Peyer's patch (tissue), 4 donors: ENCODE results near the gene KDM4C. TPM values are rescaled to one million over a fixed set of nuclear protein-coding genes. Genes with fewer than 3 reads are reported as not detected.
"Not testable (repeated sequence)": the region's sequence is repeated elsewhere in the genome, so short reads cannot be mapped to it uniquely, and the experiment has no call there.

Source experiments
- DNase-seq, 3 donors: peaks; one replicate each; pipeline ENCODE4 v3.0.0-alpha.2; 2017 to 2019
- H3K27ac ChIP-seq, 4 donors: fragments of 200-600 bp; sonication (generic); one replicate each; pipeline ENCODE4 v1.5.1; 2016 to 2019
- H3K27me3 ChIP-seq, 2 donors: fragments of 200-600 bp; sonication (generic); one replicate each; pipeline ENCODE4 v1.5.1; 2019
- H3K36me3 ChIP-seq, 3 donors: fragments of 200-600 bp; sonication (generic); one replicate each; pipeline ENCODE4 v1.5.1; 2016 to 2019
- H3K4me1 ChIP-seq, 4 donors: fragments of 200-600 bp; sonication (generic); one replicate each; pipeline ENCODE4 v1.5.1; 2016 to 2019
- H3K4me3 ChIP-seq, 4 donors: fragments of 200-600 bp; sonication (generic); 1 replicate in 3 of 4; 2 replicates in 1 of 4; pipeline ENCODE4 v1.5.1; 2016 to 2019; ENCODE audit warnings: mild to moderate bottlenecking in 1 of 4
- H3K9me3 ChIP-seq, 4 donors: fragments of 200-600 bp; sonication (generic); one replicate each; pipeline ENCODE4 v1.5.1; 2016 to 2019; ENCODE audit warnings: mild to moderate bottlenecking in 1 of 4
- POLR2A ChIP-seq, 2 donors: fragments of 450-650 bp; IDR thresholded peaks; one replicate each; pipeline ENCODE4 v1.5.1; 2017; ENCODE audit warnings: antibody characterized with exemption in 2 of 2, mild to moderate bottlenecking in 2 of 2, moderate library complexity in 2 of 2
- total RNA-seq, 4 donors: library from RNA; depleted of rRNA; stranded (reverse); fragments of >200 nt; gene quantifications; one replicate each; pipeline ENCODE4 v1.1.0, GENCODE V29; 2016
- TF ChIP-seq, protein P1 (sequence below), 6 experiments: fragments of 450-650 bp in 4 of 6; fragments of 200-600 bp in 2 of 6; sonication (generic) in 1 of 6; IDR thresholded peaks; one replicate each; pipeline ENCODE4 v1.5.1; 2017 to 2019; ENCODE audit warnings: antibody characterized with exemption in 6 of 6, mild to moderate bottlenecking in 3 of 6, moderate library complexity in 1 of 6

The KDM4C gene
- total RNA-seq, 4 donors from 2014 or later: 90.7 to 125 (median 107) TPM

- no peak for DNase-seq
- Histone ChIP-seq H3K4me1 (peaks cover 0 to 9% (median 0%) of the 10 kb centered on the region in 4 donors), H3K36me3 (peaks cover 0 to 28% (median 2%) of the 10 kb centered on the region in 3 donors), H3K4me3 (no peak overlapping the region), H3K27me3 (no peaks in the 10 kb centered on the region), H3K9me3 (no peaks in the 10 kb centered on the region), H3K27ac (no peak overlapping the region)
- TF ChIP-seq, protein P1, sequence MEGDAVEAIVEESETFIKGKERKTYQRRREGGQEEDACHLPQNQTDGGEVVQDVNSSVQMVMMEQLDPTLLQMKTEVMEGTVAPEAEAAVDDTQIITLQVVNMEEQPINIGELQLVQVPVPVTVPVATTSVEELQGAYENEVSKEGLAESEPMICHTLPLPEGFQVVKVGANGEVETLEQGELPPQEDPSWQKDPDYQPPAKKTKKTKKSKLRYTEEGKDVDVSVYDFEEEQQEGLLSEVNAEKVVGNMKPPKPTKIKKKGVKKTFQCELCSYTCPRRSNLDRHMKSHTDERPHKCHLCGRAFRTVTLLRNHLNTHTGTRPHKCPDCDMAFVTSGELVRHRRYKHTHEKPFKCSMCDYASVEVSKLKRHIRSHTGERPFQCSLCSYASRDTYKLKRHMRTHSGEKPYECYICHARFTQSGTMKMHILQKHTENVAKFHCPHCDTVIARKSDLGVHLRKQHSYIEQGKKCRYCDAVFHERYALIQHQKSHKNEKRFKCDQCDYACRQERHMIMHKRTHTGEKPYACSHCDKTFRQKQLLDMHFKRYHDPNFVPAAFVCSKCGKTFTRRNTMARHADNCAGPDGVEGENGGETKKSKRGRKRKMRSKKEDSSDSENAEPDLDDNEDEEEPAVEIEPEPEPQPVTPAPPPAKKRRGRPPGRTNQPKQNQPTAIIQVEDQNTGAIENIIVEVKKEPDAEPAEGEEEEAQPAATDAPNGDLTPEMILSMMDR (IDR thresholded peaks at IDR 0.05): no peak
- no peak for TF ChIP-seq POLR2A (IDR thresholded peaks at IDR 0.05)
Observed at GRCh38 chr9:6793203-6793602, 35.4 kb downstream of the KDM4C start.

DNA sequence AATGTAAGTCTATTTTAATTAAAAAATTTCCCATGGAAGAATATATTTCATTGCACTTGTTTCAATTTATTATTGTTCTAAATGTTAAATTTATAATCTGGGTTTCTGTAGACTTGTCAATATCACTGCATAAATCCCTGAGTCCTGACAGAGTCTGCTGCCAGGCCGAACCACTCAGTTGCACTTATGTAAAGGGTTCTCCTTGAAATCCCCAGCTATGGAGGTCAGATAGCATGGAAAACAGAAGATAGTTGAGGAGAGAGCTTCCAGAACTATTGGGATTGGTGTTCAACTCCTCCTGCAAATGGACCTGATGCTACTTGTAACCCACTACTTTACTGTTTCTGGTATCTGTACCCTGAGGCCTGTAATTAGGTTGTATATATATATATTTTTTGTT is 37.2 kb downstream of the KDM4C start:
- peaks cover 0 to 28% (median 2%) of the 10 kb centered on the region in 3 donors for H3K36me3 ChIP-seq
- no peak for DNase-seq
- no peaks in the 10 kb centered on the region for H3K27me3 ChIP-seq
- no peak overlapping the region for H3K4me3 ChIP-seq
- peaks cover 0 to 5% (median 0%) of the 10 kb centered on the region in 4 donors for H3K9me3 ChIP-seq
- no peaks in the 10 kb centered on the region for H3K4me1 ChIP-seq
- H3K27ac ChIP-seq: no peak overlapping the region
- TF ChIP-seq POLR2A (IDR thresholded peaks at IDR 0.05): no peak
- TF ChIP-seq, protein P1 (IDR thresholded peaks at IDR 0.05): no peak

- no peak overlapping the region for H3K4me3 ChIP-seq
- TF ChIP-seq, protein P1 (IDR thresholded peaks at IDR 0.05): no peak
- no peak for TF ChIP-seq POLR2A (IDR thresholded peaks at IDR 0.05)
- H3K9me3 ChIP-seq: peaks cover 0 to 5% (median 0%) of the 10 kb centered on the region in 4 donors
- H3K4me1 ChIP-seq: no peaks in the 10 kb centered on the region
- H3K27ac ChIP-seq: no peak overlapping the region
- no peak for DNase-seq
- H3K27me3 ChIP-seq: no peaks in the 10 kb centered on the region
- peaks cover 0 to 15% (median 0%) of the 10 kb centered on the region in 3 donors for H3K36me3 ChIP-seq
Observed at GRCh38 chr9:6802926-6803325, 45.2 kb downstream of the KDM4C start.

DNA sequence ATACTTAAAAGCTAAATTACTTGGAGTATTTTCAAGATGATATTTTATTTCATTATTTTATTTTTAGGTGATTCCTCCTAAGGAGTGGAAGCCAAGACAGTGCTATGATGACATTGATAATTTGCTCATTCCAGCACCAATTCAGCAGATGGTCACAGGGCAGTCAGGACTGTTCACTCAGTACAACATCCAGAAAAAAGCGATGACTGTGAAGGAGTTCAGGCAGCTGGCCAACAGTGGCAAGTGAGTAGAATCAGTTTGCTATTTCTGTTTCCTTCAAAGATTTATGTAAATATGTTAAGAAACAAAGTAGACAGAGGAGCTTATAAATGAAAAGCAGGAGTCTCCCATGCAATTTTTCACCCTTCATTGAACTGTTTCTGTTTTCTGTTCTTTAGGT is 47.8 kb downstream of the KDM4C start:
- Histone ChIP-seq H3K36me3 (peaks cover 0 to 15% (median 0%) of the 10 kb centered on the region in 3 donors), H3K27me3 (no peaks in the 10 kb centered on the region), H3K4me1 (no peaks in the 10 kb centered on the region), H3K4me3 (no peak overlapping the region), H3K9me3 (no peaks in the 10 kb centered on the region), H3K27ac (no peak overlapping the region)
- no peak for DNase-seq
- TF ChIP-seq, protein P1 (IDR thresholded peaks at IDR 0.05): no peak

GRCh38 chr9:6806318-6806717 is 48.5 kb downstream of the KDM4C start:
- H3K9me3 ChIP-seq, H3K27ac ChIP-seq, H3K27me3 ChIP-seq, H3K4me3 ChIP-seq, H3K4me1 ChIP-seq, DNase-seq: not testable (repeated sequence)
- H3K36me3 ChIP-seq: peaks cover 0 to 15% (median 0%) of the 10 kb centered on the region in 3 donors

GRCh38 chr9:6807669-6808068 is 49.9 kb downstream of the KDM4C start:
- not testable (repeated sequence) for H3K4me3 ChIP-seq, DNase-seq, H3K9me3 ChIP-seq, H3K27me3 ChIP-seq, H3K27ac ChIP-seq, H3K4me1 ChIP-seq
- peaks cover 0 to 15% (median 0%) of the 10 kb centered on the region in 3 donors for H3K36me3 ChIP-seq

DNA sequence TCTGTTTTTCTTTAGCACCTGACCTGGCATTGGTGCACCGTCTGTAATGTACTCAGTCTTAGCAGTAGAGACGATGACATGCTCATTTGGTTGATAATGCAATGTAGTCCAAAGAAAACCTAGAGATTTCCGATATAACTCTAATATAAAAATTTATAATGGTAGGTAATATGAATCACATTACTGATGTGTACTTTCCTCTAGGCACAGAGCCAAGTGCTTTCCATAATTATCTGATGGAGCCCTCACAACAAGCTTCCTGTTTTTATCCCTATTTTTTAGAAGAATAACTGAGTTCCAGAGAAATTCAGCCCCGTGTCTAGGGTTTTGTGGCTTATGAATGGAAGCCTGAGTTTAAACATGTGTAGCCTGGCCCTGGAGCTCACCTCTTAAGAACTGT is 53.7 kb downstream of the KDM4C start:
- peaks cover 0 to 9% (median 0%) of the 10 kb centered on the region in 4 donors for H3K4me1 ChIP-seq
- no peak for TF ChIP-seq POLR2A (IDR thresholded peaks at IDR 0.05)
- TF ChIP-seq, protein P1 (IDR thresholded peaks at IDR 0.05): no peak
- H3K27ac ChIP-seq: no peak overlapping the region
- H3K4me3 ChIP-seq: no peak overlapping the region
- H3K36me3 ChIP-seq: peaks cover 0 to 10% (median 0%) of the 10 kb centered on the region in 3 donors
- no peaks in the 10 kb centered on the region for H3K27me3 ChIP-seq
- no peak for DNase-seq
- H3K9me3 ChIP-seq: no peaks in the 10 kb centered on the region
